DOHH2 (cell line): ENCODE results near the gene TPRX2.

Experiments used
- EZH2phosphoT487 ChIP-seq: fragments of 200-600 bp; sonication (generic); IDR thresholded peaks from 2 replicates; pipeline ENCODE4 v1.6.1; 2017; ENCODE audit warnings: borderline replicate concordance, mild to moderate bottlenecking, antibody characterized with exemption, low read length, moderate library complexity, mixed read lengths
- TF ChIP-seq, protein P1 (sequence below): fragments of 200-600 bp; sonication (generic); IDR thresholded peaks from one replicate; pipeline ENCODE4 v1.5.1; 2014; ENCODE audit warnings: antibody characterized with exemption, mild to moderate bottlenecking, low read depth, low read length; ENCODE audit not compliant: poor library complexity, severe bottlenecking

DNA sequence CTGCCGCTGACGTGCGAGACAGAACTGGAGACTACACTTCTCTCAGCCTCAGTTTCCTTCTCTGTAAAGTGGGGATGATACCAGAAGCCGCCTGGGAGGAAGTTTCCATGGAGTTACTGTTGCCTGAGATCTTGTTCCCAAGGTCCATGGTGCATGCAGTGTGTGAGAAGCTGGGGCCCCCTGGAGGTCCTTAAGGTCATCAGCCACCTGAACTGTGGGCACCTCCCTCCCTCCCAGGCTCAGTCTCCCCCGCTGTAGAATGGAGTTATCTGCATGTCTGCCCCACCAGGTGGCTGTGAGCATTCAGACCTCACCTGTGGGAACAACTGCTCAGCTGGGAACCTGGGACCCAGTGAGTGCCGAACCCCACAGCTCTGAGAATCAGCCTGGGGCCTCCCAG lies 34.6 kb upstream of the TPRX2 start:
- TF ChIP-seq, protein P1, sequence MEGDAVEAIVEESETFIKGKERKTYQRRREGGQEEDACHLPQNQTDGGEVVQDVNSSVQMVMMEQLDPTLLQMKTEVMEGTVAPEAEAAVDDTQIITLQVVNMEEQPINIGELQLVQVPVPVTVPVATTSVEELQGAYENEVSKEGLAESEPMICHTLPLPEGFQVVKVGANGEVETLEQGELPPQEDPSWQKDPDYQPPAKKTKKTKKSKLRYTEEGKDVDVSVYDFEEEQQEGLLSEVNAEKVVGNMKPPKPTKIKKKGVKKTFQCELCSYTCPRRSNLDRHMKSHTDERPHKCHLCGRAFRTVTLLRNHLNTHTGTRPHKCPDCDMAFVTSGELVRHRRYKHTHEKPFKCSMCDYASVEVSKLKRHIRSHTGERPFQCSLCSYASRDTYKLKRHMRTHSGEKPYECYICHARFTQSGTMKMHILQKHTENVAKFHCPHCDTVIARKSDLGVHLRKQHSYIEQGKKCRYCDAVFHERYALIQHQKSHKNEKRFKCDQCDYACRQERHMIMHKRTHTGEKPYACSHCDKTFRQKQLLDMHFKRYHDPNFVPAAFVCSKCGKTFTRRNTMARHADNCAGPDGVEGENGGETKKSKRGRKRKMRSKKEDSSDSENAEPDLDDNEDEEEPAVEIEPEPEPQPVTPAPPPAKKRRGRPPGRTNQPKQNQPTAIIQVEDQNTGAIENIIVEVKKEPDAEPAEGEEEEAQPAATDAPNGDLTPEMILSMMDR, result no peak
- TF ChIP-seq EZH2phosphoT487, result no peak
